Measurements from ENCODE around the gene LHFPL2.

- no peak for TF ChIP-seq CTCF (IDR thresholded peaks at IDR 0.05)
- no peak for TF ChIP-seq POLR2A (IDR thresholded peaks at IDR 0.05)
Measured at GRCh38 chr5:78447775-78448424, 200.7 kb downstream of the LHFPL2 start.

Measured in body of pancreas (tissue), 4 donors.